GM23248 (cell line): Measurements from ENCODE around the gene CALML3.

Experiments
- EZH2 ChIP-seq: fragments of 200-600 bp; sonication (generic); IDR thresholded peaks from 2 replicates; pipeline ENCODE4 v1.6.1; 2018; ENCODE audit warnings: antibody characterized with exemption, mild to moderate bottlenecking; ENCODE audit not compliant: insufficient read depth, poor library complexity, severe bottlenecking
- EZH2phosphoT487 ChIP-seq: fragments of 200-600 bp; sonication (generic); IDR thresholded peaks from 2 replicates; pipeline ENCODE4 v1.6.1; 2018; ENCODE audit warnings: antibody characterized with exemption, moderate library complexity, mild to moderate bottlenecking, low read depth; ENCODE audit not compliant: insufficient read depth

DNA sequence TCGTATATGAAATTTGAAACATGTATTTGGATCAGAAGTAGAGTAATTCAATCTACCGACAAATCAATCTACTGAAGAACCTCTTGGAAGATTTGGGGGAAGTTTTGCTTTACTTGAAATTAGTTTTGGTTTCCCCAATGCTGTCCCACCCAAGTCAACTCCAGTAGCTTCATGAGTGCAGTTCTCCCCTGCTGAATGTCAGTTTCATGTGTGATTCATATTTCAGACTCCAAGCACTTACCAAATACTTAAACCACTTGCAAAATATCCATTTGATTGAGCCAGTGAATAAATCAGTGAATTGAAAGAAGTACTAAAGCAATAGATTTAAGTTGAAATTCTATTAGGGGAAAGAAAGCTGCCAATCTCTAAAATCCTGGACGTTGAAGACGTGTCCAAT is 34.7 kb upstream of the CALML3 start:
- TF ChIP-seq EZH2 = no peak
- no peak for TF ChIP-seq EZH2phosphoT487
